Fibroblast of lung (primary cell): ENCODE results near the gene XXYLT1.

ENCODE experiments used
- EZH2 ChIP-seq: IDR thresholded peaks from 2 replicates; pipeline ENCODE4 v1.5.1; 2012; ENCODE audit warnings: low read length, control low read depth, mild to moderate bottlenecking; ENCODE audit errors: missing control alignments
- TF ChIP-seq, protein P1 (sequence below), 2 donors: IDR thresholded peaks in 1 of 2; conservative IDR thresholded peaks in 1 of 2; 1 replicate in 1 of 2; 2 replicates in 1 of 2; pipeline ENCODE4 v1.5.1; 2011 to 2012; ENCODE audit warnings: low read length in 2 of 2, control low read depth in 1 of 2, inconsistent platforms in 1 of 2, low read depth in 1 of 2, mild to moderate bottlenecking in 1 of 2

- TF ChIP-seq, protein P1, sequence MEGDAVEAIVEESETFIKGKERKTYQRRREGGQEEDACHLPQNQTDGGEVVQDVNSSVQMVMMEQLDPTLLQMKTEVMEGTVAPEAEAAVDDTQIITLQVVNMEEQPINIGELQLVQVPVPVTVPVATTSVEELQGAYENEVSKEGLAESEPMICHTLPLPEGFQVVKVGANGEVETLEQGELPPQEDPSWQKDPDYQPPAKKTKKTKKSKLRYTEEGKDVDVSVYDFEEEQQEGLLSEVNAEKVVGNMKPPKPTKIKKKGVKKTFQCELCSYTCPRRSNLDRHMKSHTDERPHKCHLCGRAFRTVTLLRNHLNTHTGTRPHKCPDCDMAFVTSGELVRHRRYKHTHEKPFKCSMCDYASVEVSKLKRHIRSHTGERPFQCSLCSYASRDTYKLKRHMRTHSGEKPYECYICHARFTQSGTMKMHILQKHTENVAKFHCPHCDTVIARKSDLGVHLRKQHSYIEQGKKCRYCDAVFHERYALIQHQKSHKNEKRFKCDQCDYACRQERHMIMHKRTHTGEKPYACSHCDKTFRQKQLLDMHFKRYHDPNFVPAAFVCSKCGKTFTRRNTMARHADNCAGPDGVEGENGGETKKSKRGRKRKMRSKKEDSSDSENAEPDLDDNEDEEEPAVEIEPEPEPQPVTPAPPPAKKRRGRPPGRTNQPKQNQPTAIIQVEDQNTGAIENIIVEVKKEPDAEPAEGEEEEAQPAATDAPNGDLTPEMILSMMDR (conservative IDR thresholded peaks at IDR 0.05 in 1 of 2, IDR thresholded peaks at IDR 0.05 in 1 of 2; ENCODE audit: low read depth in 1 of 2, low read length in 2 of 2) = no peak
- no peak for TF ChIP-seq EZH2
Observed at GRCh38 chr3:195175076-195175475, 95.9 kb downstream of the XXYLT1 start.
